Effector memory CD8-positive, alpha-beta T cell (primary cell): ENCODE results near the gene PLA2G4E.
A peak's percentile ranks its signal among the peaks of the same experiment; 100 is the strongest.

Experiments
- ATAC-seq: fragments of 150-1000 bp; cut with Tn5 transposase; replicated peaks from 2 replicates; pipeline ENCODE4 v1.10.0; 2021; ENCODE audit warnings: mild to moderate bottlenecking, moderate library complexity
- DNase-seq, 3 experiments: peaks; one replicate each; pipeline ENCODE4 v3.0.0; 2021
- H3K27ac Mint-ChIP-seq, 2 donors: one replicate each; pipeline ENCODE4 v1.8.0; 2022; ENCODE audit warnings: mild to moderate bottlenecking in 2 of 2, mixed read lengths in 2 of 2, moderate library complexity in 2 of 2
- H3K27me3 Mint-ChIP-seq, 2 donors: one replicate each; pipeline ENCODE4 v1.8.0; 2022; ENCODE audit warnings: mixed read lengths in 2 of 2
- H3K36me3 Mint-ChIP-seq: one replicate; pipeline ENCODE4 v1.8.0; 2022; ENCODE audit warnings: mild to moderate bottlenecking, moderate library complexity, mixed read lengths; ENCODE audit not compliant: insufficient read depth
- H3K4me1 Mint-ChIP-seq, 2 donors: one replicate each; pipeline ENCODE4 v1.8.0; 2022; ENCODE audit warnings: low read depth in 2 of 2, mixed read lengths in 2 of 2
- H3K4me3 Mint-ChIP-seq, 2 donors: one replicate each; pipeline ENCODE4 v1.8.0; 2022; ENCODE audit warnings: mild to moderate bottlenecking in 2 of 2, mixed read lengths in 2 of 2, moderate library complexity in 2 of 2
- H3K9me3 Mint-ChIP-seq, 2 donors: one replicate each; pipeline ENCODE4 v1.8.0; 2022; ENCODE audit warnings: mixed read lengths in 2 of 2

The PLA2G4E gene

DNA sequence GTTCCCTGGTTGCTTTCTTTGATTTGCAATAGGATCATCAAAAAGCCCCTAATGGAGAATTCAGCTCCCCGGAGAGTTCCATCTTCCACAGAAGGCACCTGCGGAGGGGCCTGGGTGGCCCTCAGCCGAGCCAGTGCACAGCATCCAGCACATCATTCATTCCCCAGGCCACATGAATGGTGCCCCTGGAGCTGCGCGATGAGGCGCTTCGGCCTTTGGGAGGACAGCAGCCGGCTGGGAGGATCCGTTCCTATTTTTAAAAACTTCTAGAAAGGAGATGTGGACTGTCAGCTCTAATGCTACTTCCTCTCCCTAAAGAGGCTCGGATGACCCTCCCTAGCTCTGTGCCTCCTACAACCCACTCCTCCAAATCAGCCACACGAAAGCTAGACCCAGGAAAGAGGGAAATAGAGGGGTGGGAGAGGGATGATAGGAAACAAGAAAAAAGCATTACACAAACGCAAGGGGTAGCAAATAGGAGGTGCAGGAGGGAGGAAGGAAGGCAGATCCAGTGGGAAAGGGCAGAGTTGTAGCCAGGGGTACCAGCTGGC, 68.8 kb downstream of the PLA2G4E start:
- H3K4me3 Mint-ChIP-seq, result no peak overlapping the region
- H3K4me1 Mint-ChIP-seq, result peaks cover 0 to 4% of the 10 kb centered on the region in 2 donors
- H3K9me3 Mint-ChIP-seq, result no peaks in the 10 kb centered on the region

DNA sequence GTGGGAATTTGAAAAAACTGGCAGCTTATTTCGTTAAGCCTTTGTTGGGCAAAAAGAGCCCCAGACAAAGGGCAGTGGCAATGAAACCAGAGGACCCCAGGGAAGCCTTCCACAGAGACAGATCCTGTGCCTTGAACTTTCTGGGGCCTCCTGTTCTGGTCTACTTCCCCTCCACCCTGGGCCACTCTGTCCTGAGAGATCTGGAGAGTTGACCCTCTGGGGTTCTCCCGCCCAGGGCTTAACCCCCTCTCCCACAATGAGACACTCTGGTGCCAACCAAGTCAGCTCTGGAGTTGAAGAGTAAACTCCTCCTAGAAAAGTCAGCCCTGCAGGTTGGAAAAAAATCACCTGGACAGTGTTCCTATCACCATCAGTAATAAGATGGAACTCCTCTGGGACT, 69.3 kb downstream of the PLA2G4E start:
- H3K27ac Mint-ChIP-seq, result no peak overlapping the region
- H3K36me3 Mint-ChIP-seq, result peaks cover 53% of the 10 kb centered on the region

More for the DNA sequence above, 68.8 kb downstream of the PLA2G4E start:
- H3K27ac Mint-ChIP-seq, result peak overlapping the region in 1 of 2 donors; percentile 51
- peaks cover 53% of the 10 kb centered on the region for H3K36me3 Mint-ChIP-seq
- no peak for ATAC-seq
- H3K27me3 Mint-ChIP-seq, result no peaks in the 10 kb centered on the region
- no peak for DNase-seq

DNA sequence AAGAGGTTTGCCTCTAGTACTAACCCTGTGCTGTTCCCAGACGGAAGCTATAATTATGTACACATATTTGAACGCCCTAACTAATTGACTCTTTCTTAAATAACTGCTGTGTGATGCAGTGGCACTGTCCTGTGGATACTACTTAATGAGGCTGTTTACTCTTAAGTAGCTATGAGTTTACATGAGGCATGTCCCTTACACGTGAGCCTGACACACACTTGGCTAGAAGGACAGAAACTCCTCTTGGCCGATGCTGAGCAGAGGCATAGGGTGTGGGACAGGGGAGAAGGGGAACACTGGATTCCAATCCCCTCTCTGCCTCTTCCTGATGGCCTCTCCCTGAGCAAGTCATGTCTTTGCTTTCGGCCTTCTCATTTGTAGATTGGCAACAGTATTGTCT, 70.4 kb downstream of the PLA2G4E start:
- no peaks in the 10 kb centered on the region for H3K9me3 Mint-ChIP-seq
- DNase-seq (no peak), ATAC-seq (no peak)
- no peak overlapping the region for H3K4me3 Mint-ChIP-seq
- H3K27ac Mint-ChIP-seq, result peak overlapping the region in 1 of 2 donors; percentile 13
- H3K27me3 Mint-ChIP-seq, result no peaks in the 10 kb centered on the region
- H3K36me3 Mint-ChIP-seq, result peaks cover 52% of the 10 kb centered on the region
- H3K4me1 Mint-ChIP-seq, result peaks cover 0 to 4% of the 10 kb centered on the region in 2 donors

More for the DNA sequence above, 69.3 kb downstream of the PLA2G4E start:
- Mint-ChIP-seq H3K9me3 (no peaks in the 10 kb centered on the region), H3K27me3 (no peaks in the 10 kb centered on the region), H3K4me1 (peaks cover 0 to 4% of the 10 kb centered on the region in 2 donors), H3K4me3 (no peak overlapping the region)
- DNase-seq, result no peak
- no peak for ATAC-seq

DNA sequence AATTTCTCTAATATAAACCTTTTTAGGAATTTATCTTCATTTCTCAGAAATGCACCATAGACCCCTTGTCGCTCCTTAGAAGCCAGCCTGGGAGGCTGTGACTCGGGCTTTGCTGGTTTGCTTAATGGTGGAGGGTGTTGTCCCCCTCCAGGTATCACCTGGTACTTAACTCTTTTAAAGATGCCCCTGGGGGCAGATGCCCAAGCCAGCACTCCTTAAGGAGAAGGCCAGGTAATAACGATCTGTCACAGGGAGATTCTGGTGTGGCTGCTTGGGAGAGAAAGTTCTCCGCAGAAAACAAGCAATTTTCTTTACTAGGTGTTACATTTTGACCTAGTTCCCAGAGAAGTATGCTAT, 70.7 kb downstream of the PLA2G4E start:
- Mint-ChIP-seq H3K27ac (peak overlapping the region in 1 of 2 donors; percentile 13), H3K9me3 (no peaks in the 10 kb centered on the region), H3K36me3 (peaks cover 54% of the 10 kb centered on the region), H3K4me1 (peaks cover 3 to 7% of the 10 kb centered on the region in 2 donors), H3K27me3 (no peaks in the 10 kb centered on the region), H3K4me3 (no peak overlapping the region)
- DNase-seq, result no peak
- no peak for ATAC-seq

DNA sequence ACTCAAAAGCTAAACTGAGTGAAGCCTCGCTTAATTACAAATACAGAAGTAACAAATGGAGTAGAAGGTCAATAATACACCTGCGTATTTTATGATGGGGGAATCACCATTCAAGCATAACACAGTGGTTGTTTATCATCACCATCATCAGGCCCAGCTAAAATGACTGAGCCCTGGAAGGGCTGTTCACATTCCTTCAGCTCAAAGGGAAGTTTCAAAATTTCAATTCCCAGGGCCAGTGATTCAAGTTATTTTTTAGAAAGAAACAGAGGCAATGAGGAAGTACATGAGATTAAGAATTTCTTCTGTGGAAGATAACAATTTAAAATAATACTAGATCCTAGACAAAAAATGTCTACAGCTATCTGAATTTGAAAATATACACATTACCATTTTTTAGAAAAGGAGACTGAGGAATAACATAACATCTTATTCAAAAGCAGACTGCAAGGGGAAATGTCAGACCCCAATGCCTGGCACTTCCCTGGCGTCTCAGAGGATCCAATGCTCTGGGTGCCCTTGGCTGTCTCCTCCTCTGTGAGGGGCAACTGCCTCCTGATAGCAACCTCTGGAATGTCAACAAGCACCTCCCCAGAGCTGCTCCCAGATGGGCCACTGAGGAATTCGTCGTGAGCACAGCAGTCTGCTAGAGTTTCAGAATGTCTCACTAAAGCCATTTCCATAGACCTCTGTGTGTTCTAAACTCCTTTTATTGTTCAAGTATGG, 71.3 kb downstream of the PLA2G4E start:
- no peak for DNase-seq
- no peak overlapping the region for H3K4me3 Mint-ChIP-seq
- H3K36me3 Mint-ChIP-seq, result peaks cover 53% of the 10 kb centered on the region
- H3K27ac Mint-ChIP-seq, result no peak overlapping the region
- ATAC-seq, result no peak
- H3K4me1 Mint-ChIP-seq, result peaks cover 3 to 7% of the 10 kb centered on the region in 2 donors
- H3K9me3 Mint-ChIP-seq, result no peaks in the 10 kb centered on the region
- H3K27me3 Mint-ChIP-seq, result no peaks in the 10 kb centered on the region

DNA sequence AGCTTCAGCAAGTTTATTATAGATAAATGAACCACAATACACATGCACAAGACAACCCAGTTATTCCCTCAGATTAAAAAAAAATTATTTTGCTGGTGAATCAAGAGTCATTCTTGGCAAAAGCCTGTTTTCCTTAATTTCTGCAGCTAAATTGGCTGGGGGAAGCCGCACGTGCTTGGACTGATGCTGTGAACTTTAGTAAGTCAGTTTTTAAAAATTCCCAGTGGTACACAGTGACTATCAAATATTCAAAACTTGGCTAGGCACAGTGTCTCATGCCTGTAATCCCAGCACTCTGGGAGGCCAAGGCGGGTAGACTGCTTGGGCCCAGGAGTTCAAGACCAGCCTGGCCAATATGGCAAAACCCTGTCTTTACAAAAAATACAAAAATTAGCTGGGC, 72.4 kb downstream of the PLA2G4E start:
- Mint-ChIP-seq H3K36me3 (peaks cover 50% of the 10 kb centered on the region), H3K27ac (no peak overlapping the region), H3K4me3 (no peak overlapping the region), H3K9me3 (no peaks in the 10 kb centered on the region), H3K27me3 (no peaks in the 10 kb centered on the region), H3K4me1 (peaks cover 3 to 9% of the 10 kb centered on the region in 2 donors)
- no peak for DNase-seq
- ATAC-seq, result no peak

DNA sequence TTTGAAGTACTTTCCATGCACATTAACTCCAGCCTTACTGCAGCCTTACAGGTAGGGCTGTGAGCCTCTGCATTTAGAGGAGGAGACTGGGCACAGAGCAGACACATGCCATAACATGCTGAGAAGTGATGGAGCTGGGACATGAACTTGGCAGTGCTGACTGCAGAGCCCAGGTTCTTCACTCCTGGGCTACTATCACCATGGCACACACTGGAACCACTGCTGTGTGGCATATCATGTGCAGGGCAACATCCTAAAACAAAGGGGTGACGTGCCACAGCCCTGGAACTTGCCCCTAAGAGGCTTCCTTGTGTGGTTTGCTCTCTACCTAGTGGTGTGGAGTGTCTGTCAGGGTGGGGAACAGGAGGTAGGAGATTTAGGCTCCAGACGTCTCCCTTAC, 73.9 kb downstream of the PLA2G4E start:
- no peaks in the 10 kb centered on the region for H3K9me3 Mint-ChIP-seq
- H3K36me3 Mint-ChIP-seq, result peaks cover 41% of the 10 kb centered on the region
- DNase-seq (no peak), ATAC-seq (no peak)
- peaks cover 9% of the 10 kb centered on the region in 2 donors for H3K4me1 Mint-ChIP-seq
- no peak overlapping the region for H3K4me3 Mint-ChIP-seq
- no peaks in the 10 kb centered on the region for H3K27me3 Mint-ChIP-seq
- H3K27ac Mint-ChIP-seq, result peak overlapping the region in 1 of 2 donors; percentile 8

DNA sequence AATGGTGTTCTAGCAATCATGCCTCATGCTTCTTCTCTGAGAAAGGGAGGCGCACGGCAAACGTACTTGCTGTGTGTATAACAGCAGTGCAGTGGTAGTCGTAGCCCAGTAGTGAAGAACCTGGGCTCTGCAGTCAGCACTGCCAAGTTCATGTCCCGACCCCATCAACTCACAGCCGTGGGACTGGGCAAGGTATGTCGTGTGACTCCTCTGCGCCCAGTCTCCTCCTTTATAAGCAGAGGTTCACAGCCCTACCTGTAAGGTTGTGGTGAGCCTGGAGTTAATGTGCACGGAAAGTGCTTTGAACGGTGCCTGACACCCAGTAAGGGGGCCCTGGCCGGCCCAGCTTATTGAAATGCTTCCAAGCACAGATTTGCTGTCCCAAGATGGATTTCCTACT, 75.1 kb downstream of the PLA2G4E start:
- Mint-ChIP-seq H3K27ac (no peak overlapping the region), H3K36me3 (peaks cover 35% of the 10 kb centered on the region), H3K9me3 (no peaks in the 10 kb centered on the region), H3K4me1 (peaks cover 10% of the 10 kb centered on the region in 2 donors), H3K4me3 (no peak overlapping the region), H3K27me3 (no peaks in the 10 kb centered on the region)
- DNase-seq (no peak), ATAC-seq (no peak)

DNA sequence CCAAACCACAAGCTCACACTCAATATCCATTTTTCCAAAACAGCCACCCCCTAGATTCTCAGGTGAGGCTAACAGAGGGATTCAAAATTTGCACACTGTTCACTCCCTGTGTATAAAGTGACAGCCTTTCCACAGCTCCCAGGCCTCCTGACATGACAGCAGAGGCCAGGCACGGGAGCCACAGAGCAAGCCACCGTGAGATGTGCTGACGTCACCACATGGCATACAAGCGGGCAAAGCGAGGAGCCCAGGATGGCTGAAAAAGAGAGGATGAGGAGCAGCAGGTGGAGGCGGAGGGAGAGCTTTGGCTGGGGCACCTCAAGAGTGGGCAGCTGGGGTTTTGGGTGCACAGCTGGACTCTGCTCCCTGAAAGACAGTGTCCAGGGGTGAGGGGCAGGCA, 75.6 kb downstream of the PLA2G4E start:
- Mint-ChIP-seq H3K36me3 (peaks cover 37% of the 10 kb centered on the region), H3K4me1 (peaks cover 13 to 15% of the 10 kb centered on the region in 2 donors), H3K9me3 (no peaks in the 10 kb centered on the region), H3K27me3 (no peaks in the 10 kb centered on the region), H3K4me3 (no peak overlapping the region), H3K27ac (peak overlapping the region in 1 of 2 donors; percentile 61)
- DNase-seq, result no peak
- no peak for ATAC-seq

DNA sequence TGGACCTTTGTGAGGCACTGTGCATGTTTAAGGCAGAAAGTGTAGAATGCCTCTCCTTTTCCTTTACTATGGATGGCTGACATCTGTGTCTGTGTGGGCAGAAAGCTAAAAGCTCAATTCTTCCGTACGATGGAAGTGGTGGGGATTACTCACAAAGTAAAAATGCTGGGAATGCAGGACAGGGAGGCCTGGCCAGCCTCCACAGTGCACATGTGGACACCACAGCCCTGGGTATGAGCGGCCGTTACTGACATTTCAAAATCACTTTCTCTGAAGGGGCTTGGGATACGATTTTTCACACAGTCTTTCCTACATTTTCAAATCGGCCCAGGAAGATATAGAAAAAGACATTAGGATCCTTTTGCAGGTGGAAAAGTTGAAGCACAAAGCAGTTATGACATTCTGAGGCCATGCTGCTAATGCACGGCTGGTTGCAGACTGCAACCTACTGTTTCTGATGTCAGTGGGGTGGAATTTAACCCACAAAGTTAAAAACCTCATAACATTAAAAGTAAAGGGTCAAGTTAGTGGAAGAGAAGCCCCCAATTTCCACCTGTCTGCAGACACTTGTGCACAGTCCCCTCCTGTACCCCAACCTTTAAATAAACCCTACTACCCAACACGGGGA, 76.4 kb downstream of the PLA2G4E start:
- peaks cover 44% of the 10 kb centered on the region for H3K36me3 Mint-ChIP-seq
- H3K9me3 Mint-ChIP-seq, result no peaks in the 10 kb centered on the region
- ATAC-seq (no peak), DNase-seq (no peak)
- H3K4me3 Mint-ChIP-seq, result no peak overlapping the region
- H3K27ac Mint-ChIP-seq, result peak overlapping the region; percentile 44 to 65
- H3K4me1 Mint-ChIP-seq, result peaks cover 14 to 16% of the 10 kb centered on the region in 2 donors
- no peaks in the 10 kb centered on the region for H3K27me3 Mint-ChIP-seq

DNA sequence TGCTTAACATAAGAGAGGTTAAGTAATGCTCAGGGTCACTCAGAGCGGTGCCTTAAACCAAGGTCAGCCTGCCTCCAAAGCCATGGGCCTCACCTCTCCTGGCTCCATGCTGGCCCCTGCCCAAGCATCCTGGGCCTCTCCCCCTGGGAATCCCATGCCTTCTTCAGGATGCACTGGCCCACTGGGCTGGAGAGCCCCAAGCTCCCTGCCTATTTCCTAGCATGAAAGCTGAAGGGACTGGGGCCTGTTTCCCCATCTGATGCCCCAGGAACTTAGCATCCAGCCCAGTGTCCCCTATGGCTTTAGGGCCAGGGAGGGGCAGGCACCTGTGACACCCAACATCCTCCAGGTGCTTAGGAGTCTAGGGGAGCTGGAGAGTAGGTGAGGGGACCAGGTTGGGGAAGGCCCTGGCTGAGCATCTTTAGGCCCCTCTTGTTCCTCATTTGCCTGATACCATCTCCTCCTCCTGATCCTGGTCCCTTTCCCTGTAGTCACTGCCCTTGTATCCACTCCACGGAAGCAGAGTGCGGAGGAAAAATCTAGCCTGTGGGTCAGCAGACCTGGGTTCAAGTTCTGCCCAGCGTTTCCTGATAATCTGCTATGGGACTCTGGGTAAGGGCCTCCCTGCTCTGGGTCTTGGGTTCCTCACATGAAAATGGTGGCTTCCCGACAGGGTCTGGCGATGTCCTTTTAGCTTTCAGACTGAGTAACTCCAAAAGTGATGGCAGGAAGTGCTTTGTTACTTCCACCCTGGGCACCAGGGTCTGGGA, 77.1 kb downstream of the PLA2G4E start:
- no peaks in the 10 kb centered on the region for H3K9me3 Mint-ChIP-seq
- H3K27me3 Mint-ChIP-seq, result no peaks in the 10 kb centered on the region
- H3K27ac Mint-ChIP-seq, result peak overlapping the region; percentile 65 to 79
- no peak overlapping the region for H3K4me3 Mint-ChIP-seq
- peaks cover 46% of the 10 kb centered on the region for H3K36me3 Mint-ChIP-seq
- H3K4me1 Mint-ChIP-seq, result peaks cover 14 to 16% of the 10 kb centered on the region in 2 donors
- DNase-seq (no peak), ATAC-seq (no peak)

DNA sequence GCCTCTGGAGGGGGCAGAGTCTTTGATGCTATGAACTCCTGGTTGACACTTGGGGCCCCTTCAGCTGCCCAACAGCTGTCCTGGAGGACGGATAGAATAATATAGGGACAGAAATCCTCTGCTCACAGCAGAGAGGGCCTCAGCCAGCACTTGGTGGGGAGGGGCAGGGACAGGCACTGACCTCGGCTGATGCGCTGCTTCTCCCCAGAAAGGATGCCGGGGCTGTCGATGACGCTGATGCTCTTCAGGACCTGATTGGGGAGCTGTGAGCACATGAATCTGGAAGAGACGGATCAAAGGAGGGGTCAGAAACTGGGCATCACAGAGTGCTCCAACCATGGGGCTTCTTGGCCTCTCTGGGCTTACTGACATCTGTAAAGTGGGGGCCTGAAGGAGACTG, 78.0 kb downstream of the PLA2G4E start:
- peak overlapping the region; percentile 76 to 79 for H3K27ac Mint-ChIP-seq
- no peaks in the 10 kb centered on the region for H3K9me3 Mint-ChIP-seq
- ATAC-seq, result no peak
- no peak for DNase-seq
- H3K4me1 Mint-ChIP-seq, result peaks cover 14 to 19% of the 10 kb centered on the region in 2 donors
- no peaks in the 10 kb centered on the region for H3K27me3 Mint-ChIP-seq
- peaks cover 43% of the 10 kb centered on the region for H3K36me3 Mint-ChIP-seq
- no peak overlapping the region for H3K4me3 Mint-ChIP-seq

DNA sequence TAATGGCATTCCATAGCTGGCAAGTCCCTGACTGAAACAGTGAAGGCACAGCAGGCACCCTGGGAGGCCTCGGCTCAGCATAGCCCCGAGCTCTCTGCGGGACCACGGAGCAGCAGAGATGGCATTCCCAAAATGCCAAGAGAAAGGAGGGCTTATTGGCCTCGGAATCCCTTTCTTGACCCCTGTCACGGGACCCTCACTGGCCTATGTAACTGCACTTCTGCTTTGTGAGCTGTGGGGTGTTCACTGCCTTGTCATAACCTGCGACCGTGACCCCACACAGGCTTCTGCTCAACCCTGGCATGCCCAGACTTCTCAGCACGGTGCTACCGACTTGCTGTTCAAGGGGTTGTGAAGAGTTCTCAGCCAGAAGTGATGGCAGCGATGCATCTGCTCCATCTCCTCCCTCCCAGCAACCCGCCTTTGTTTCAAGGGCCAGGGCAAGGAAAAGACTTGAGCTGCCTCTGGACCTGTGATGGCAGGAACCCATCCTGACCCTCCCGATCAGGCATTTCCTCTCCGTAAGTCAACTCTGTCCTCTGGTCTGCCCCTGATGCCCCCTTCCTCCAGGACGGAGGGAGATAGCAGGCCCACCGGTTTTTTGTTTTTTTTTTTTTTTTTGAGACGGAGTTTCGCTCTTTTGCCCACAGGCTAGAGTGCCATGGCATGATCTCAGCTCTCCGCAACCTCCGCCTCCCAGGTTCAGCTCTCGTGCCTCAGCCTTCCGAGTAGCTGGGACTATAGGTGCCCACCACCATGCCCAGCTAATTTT, 79.0 kb downstream of the PLA2G4E start:
- Mint-ChIP-seq H3K4me3 (no peak overlapping the region), H3K36me3 (peaks cover 46% of the 10 kb centered on the region), H3K4me1 (peaks cover 22 to 29% of the 10 kb centered on the region in 2 donors), H3K27ac (peak overlapping the region; percentile 76 to 79), H3K9me3 (no peaks in the 10 kb centered on the region), H3K27me3 (no peaks in the 10 kb centered on the region)
- DNase-seq (no peak), ATAC-seq (no peak)
